Ovary (tissue), 9 donors: ENCODE results near the gene PARD6B. TPM values are rescaled to one million over a fixed set of nuclear protein-coding genes. Genes with fewer than 3 reads are reported as not detected.

Source experiments
- DNase-seq, 5 donors: peaks; one replicate each; pipeline ENCODE4 v3.0.0-alpha.2; 2019 to 2020
- H3K27ac ChIP-seq, 2 donors: fragments of 200-600 bp; one replicate each; pipeline versions ENCODE4 v1.5.1 to v1.8.0; 2019 to 2022
- H3K27me3 ChIP-seq: fragments of 200-600 bp; one replicate; pipeline ENCODE4 v1.8.0; 2022
- H3K36me3 ChIP-seq: fragments of 200-600 bp; sonication (generic); one replicate; pipeline ENCODE4 v1.5.1; 2019
- H3K4me1 ChIP-seq: one replicate; pipeline ENCODE4 v1.8.1; 2013; ENCODE audit warnings: mild to moderate bottlenecking, moderate library complexity; ENCODE audit not compliant: insufficient read depth
- H3K4me3 ChIP-seq: fragments of 200-600 bp; sonication (generic); one replicate; pipeline ENCODE4 v1.5.1; 2017
- H3K9me3 ChIP-seq, 2 donors: fragments of 200-600 bp in 1 of 2; sonication (generic) in 1 of 2; one replicate each; pipeline versions ENCODE4 v1.5.1 to v1.8.1; 2013 to 2019; ENCODE audit warnings: mild to moderate bottlenecking in 1 of 2, moderate library complexity in 1 of 2
- EP300 ChIP-seq: sonication (generic); formaldehyde crosslinking; IDR thresholded peaks from one replicate; pipeline ENCODE4 v1.6.1; 2017; ENCODE audit warnings: antibody characterized with exemption
- POLR2A ChIP-seq: fragments of 450-650 bp; IDR thresholded peaks from one replicate; pipeline ENCODE4 v1.6.1; 2017; ENCODE audit warnings: antibody characterized with exemption, mild to moderate bottlenecking, moderate library complexity
- WGBS, 3 donors: extraction: QIAGEN DNeasy Blood & Tissue Kit in 1 of 3; methylation state at CpG; one replicate each; pipeline versions ENCODE4 v1.1.5 to v1.1.7; 2013 to 2017; 5-methylcytosine and 5-hydroxymethylcytosine counted together
- intact Hi-C, 4 donors: fragments of 100-400 bp; cut with DNase I; formaldehyde crosslinking; loops; one replicate each; pipeline versions ENCODE4 v1.11.0 to v1.15.1; 2022 to 2023
- polyA plus RNA-seq, 2 donors: library from polyadenylated mRNA; stranded (reverse); fragments of 200-250 nt in 1 of 2; fragments of 350-450 nt in 1 of 2; fragmentation: Illumina TruSeq in 1 of 2; extraction: RNeasy Lipid Tissue Mini Kit (QIAGEN cat#74804) in 1 of 2; gene quantifications; one replicate each; pipeline ENCODE4 v1.2.3, GENCODE V29; 2013 to 2014
- total RNA-seq, 7 donors: library from RNA; depleted of rRNA in 2 of 7; stranded (reverse); fragments of >200 nt in 2 of 7; fragmentation: NEBNext Ultra II Directional in 3 of 7; extraction: Animal tissue kit (Norgen Biotek cat#: 25700) in 3 of 7; gene quantifications; one replicate each; pipeline versions ENCODE4 v1.1.0 to v1.2.4, GENCODE V29; 2016 to 2023
- TF ChIP-seq, protein P1 (sequence below), 3 donors: fragments of 450-650 bp in 2 of 3; fragments of 200-600 bp in 1 of 3; IDR thresholded peaks; one replicate each; pipeline versions ENCODE4 v1.5.1 to v1.8.0; 2016 to 2022; ENCODE audit warnings: antibody characterized with exemption in 3 of 3, mild to moderate bottlenecking in 1 of 3
- donor health status: DM: no; HTN: no; CAD: no; lungs with moderate emphysema.
- donor health status: DM: no; HTN: no; CAD: no.
- donor health status: Bipolar disorder and iron deficiency.
- donor health status: DM: yes; HTN: yes; CAD: no.
- donor health status: DM: no; HTN: no; CAD: no.
- donor health status: DM: yes; HTN: yes; CAD: no.

PARD6B gene
- total and polyA plus RNA-seq, 9 donors: 0.91 to 14.4 (median 6.0) TPM

- Histone ChIP-seq H3K27ac (no peak overlapping the region), H3K27me3 (no peaks in the 10 kb centered on the region), H3K9me3 (no peaks in the 10 kb centered on the region), H3K4me1 (no peaks in the 10 kb centered on the region), H3K4me3 (no peak overlapping the region), H3K36me3 (no peaks in the 10 kb centered on the region)
- WGBS, 3 donors: 55 to 74% (median 67%) methylated on average over 8 of the region's 8 CpGs
- DNase-seq: no peak
- TF ChIP-seq POLR2A (no peak), EP300 (no peak)
- TF ChIP-seq, protein P1, sequence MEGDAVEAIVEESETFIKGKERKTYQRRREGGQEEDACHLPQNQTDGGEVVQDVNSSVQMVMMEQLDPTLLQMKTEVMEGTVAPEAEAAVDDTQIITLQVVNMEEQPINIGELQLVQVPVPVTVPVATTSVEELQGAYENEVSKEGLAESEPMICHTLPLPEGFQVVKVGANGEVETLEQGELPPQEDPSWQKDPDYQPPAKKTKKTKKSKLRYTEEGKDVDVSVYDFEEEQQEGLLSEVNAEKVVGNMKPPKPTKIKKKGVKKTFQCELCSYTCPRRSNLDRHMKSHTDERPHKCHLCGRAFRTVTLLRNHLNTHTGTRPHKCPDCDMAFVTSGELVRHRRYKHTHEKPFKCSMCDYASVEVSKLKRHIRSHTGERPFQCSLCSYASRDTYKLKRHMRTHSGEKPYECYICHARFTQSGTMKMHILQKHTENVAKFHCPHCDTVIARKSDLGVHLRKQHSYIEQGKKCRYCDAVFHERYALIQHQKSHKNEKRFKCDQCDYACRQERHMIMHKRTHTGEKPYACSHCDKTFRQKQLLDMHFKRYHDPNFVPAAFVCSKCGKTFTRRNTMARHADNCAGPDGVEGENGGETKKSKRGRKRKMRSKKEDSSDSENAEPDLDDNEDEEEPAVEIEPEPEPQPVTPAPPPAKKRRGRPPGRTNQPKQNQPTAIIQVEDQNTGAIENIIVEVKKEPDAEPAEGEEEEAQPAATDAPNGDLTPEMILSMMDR (IDR thresholded peaks at IDR 0.05): no peak
- intact Hi-C loops: no loop called here
These were observed 18.8 kb downstream of the PARD6B start for GRCh38 chr20:50750145-50750671.

DNA sequence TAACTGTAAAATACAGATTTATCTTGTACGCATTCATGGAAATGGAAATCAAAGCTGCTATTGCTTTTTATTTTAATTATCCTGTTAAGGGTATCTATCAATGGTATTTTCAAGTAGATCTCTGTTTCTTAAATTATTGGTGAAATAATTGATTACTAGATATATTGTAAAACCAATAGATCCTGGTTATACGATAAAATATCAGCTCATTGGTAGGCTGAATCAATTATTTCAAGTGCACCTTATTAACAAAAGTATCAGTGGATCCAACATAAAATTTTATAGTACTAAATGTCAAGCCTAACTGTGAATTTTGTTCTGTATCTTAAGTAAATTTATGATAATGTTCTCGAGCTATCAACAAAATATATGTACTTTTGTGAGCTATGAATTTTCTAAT lies 21.8 kb downstream of the PARD6B start:
- H3K36me3 ChIP-seq: no peaks in the 10 kb centered on the region
- no peaks in the 10 kb centered on the region for H3K27me3 ChIP-seq
- no peak overlapping the region for H3K4me3 ChIP-seq
- no peaks in the 10 kb centered on the region for H3K9me3 ChIP-seq
- no peak for DNase-seq
- H3K27ac ChIP-seq: no peak overlapping the region
- TF ChIP-seq POLR2A (no peak), EP300 (no peak)
- TF ChIP-seq, protein P1 (IDR thresholded peaks at IDR 0.05): no peak
- intact Hi-C loops: no loop called here
- no peaks in the 10 kb centered on the region for H3K4me1 ChIP-seq
- WGBS, 3 donors: 94 to 96% (median 95%) methylated on average over 3 of the region's 3 CpGs

DNA sequence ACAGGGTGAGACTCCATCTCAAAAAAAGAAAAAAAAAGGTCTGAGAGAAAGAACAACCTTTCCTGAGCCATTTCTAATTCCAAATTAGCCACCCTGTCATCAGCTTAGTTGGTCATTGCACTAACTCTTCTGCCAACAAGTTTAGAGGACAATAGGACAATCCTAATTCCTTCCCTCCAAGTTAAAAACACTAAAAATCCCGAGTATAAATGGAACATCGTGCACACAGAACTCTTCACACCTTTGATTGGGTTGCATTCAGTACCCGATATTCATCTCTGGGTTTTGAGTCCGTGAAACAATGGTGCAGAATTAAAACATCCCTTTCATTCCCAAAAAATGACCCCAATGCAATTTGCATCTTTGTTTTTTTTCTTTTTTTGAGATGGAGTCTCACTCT lies 23.0 kb downstream of the PARD6B start:
- no peak for DNase-seq
- no peak overlapping the region for H3K4me3 ChIP-seq
- H3K9me3 ChIP-seq: no peaks in the 10 kb centered on the region
- no peaks in the 10 kb centered on the region for H3K4me1 ChIP-seq
- no peaks in the 10 kb centered on the region for H3K27me3 ChIP-seq
- no peak for TF ChIP-seq POLR2A
- TF ChIP-seq EP300: no peak
- TF ChIP-seq, protein P1 (IDR thresholded peaks at IDR 0.05): no peak
- intact Hi-C loops: no loop called here
- H3K36me3 ChIP-seq: no peaks in the 10 kb centered on the region
- H3K27ac ChIP-seq: no peak overlapping the region
- WGBS, 3 donors: 92 to 93% (median 93%) methylated on average over 4 of the region's 4 CpGs

GRCh38 chr20:50756447-50756846 lies 25.1 kb downstream of the PARD6B start:
- Histone ChIP-seq H3K9me3 (no peaks in the 10 kb centered on the region), H3K36me3 (no peaks in the 10 kb centered on the region), H3K4me3 (no peak overlapping the region), H3K4me1 (no peaks in the 10 kb centered on the region), H3K27me3 (no peaks in the 10 kb centered on the region), H3K27ac (no peak overlapping the region)
- WGBS, 3 donors: 54 to 64% (median 63%) methylated on average over 2 of the region's 2 CpGs
- intact Hi-C loops: no loop called here
- TF ChIP-seq EP300: no peak
- no peak for TF ChIP-seq POLR2A
- TF ChIP-seq, protein P1 (IDR thresholded peaks at IDR 0.05): no peak
- DNase-seq: no peak
